Body of pancreas (tissue), 4 donors: ENCODE results near the gene LDLRAD4. TPM values are rescaled to one million over a fixed set of nuclear protein-coding genes. Genes with fewer than 3 reads are reported as not detected.
A peak's percentile ranks its signal among the peaks of the same experiment; 100 is the strongest.

ENCODE experiments used
- ATAC-seq: fragments of 150-250 bp; one replicate; pipeline ENCODE4 v1.9.1; 2016
- DNase-seq, 4 donors: peaks; one replicate each; pipeline ENCODE4 v3.0.0-alpha.2; 2019
- H3K27ac ChIP-seq, 4 donors: fragments of 200-600 bp; sonication (generic); 1 replicate in 3 of 4; 2 replicates in 1 of 4; pipeline versions ENCODE4 v1.5.1 to v1.6.1; 2016 to 2019; ENCODE audit warnings: mild to moderate bottlenecking in 1 of 4, mixed read lengths in 1 of 4, moderate library complexity in 1 of 4
- H3K27me3 ChIP-seq, 2 donors: fragments of 200-600 bp; sonication (generic); one replicate each; pipeline ENCODE4 v1.6.0; 2016; ENCODE audit warnings: mild to moderate bottlenecking in 1 of 2
- H3K36me3 ChIP-seq, 2 donors: fragments of 200-600 bp; sonication (generic); replicated peaks in 1 of 2; 2 replicates each; pipeline ENCODE4 v1.5.1; 2016; ENCODE audit warnings: low read depth in 2 of 2; ENCODE audit not compliant: insufficient read depth in 1 of 2
- H3K4me1 ChIP-seq: fragments of 200-600 bp; sonication (generic); one replicate; pipeline ENCODE4 v1.6.0; 2016
- H3K4me3 ChIP-seq, 2 donors: fragments of 200-600 bp; sonication (generic); 1 replicate in 1 of 2; 2 replicates in 1 of 2; pipeline ENCODE4 v1.5.1; 2016 to 2019
- H3K9me3 ChIP-seq, 3 donors: fragments of 200-600 bp; sonication (generic); 1 replicate in 2 of 3; 2 replicates in 1 of 3; pipeline ENCODE4 v1.5.1; 2016
- POLR2A ChIP-seq, 3 donors: fragments of 450-650 bp; IDR thresholded peaks; one replicate each; pipeline ENCODE4 v1.6.1; 2016; ENCODE audit warnings: antibody characterized with exemption in 3 of 3, mild to moderate bottlenecking in 2 of 3
- WGBS, 2 donors: methylation state at CpG; one replicate each; pipeline ENCODE4 v1.1.5; 2017; 5-methylcytosine and 5-hydroxymethylcytosine counted together
- intact Hi-C: fragments of 100-400 bp; cut with DNase I; formaldehyde crosslinking; loops from one replicate; pipeline ENCODE4 v1.15.1; 2023
- total RNA-seq, 2 donors: library from RNA; depleted of rRNA; stranded (reverse); fragments of >200 nt; gene quantifications; one replicate each; pipeline ENCODE4 v1.1.0, GENCODE V29; 2016
- TF ChIP-seq, protein P1 (sequence below), 7 experiments: fragments of 450-650 bp in 4 of 7; fragments of 200-600 bp in 3 of 7; sonication (generic) in 3 of 7; IDR thresholded peaks; one replicate each; pipeline ENCODE4 v1.5.1; 2016 to 2019; ENCODE audit warnings: antibody characterized with exemption in 7 of 7

The LDLRAD4 gene
- total RNA-seq, 2 donors from 2014 or later, result 8.6 to 35.9 TPM

GRCh38 chr18:13241083-13241892, 22.7 kb downstream of the LDLRAD4 start:
- no peak for TF ChIP-seq POLR2A (IDR thresholded peaks at IDR 0.05)
- TF ChIP-seq, protein P1, sequence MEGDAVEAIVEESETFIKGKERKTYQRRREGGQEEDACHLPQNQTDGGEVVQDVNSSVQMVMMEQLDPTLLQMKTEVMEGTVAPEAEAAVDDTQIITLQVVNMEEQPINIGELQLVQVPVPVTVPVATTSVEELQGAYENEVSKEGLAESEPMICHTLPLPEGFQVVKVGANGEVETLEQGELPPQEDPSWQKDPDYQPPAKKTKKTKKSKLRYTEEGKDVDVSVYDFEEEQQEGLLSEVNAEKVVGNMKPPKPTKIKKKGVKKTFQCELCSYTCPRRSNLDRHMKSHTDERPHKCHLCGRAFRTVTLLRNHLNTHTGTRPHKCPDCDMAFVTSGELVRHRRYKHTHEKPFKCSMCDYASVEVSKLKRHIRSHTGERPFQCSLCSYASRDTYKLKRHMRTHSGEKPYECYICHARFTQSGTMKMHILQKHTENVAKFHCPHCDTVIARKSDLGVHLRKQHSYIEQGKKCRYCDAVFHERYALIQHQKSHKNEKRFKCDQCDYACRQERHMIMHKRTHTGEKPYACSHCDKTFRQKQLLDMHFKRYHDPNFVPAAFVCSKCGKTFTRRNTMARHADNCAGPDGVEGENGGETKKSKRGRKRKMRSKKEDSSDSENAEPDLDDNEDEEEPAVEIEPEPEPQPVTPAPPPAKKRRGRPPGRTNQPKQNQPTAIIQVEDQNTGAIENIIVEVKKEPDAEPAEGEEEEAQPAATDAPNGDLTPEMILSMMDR (IDR thresholded peaks at IDR 0.05), result no peak
- intact Hi-C loops, result no loop called here
- H3K4me1 ChIP-seq, result no peaks in the 10 kb centered on the region
- no peak overlapping the region for H3K4me3 ChIP-seq
- no peaks in the 10 kb centered on the region for H3K9me3 ChIP-seq
- ATAC-seq (no peak), DNase-seq (peak in 1 of 4 donors; percentile 2)
- WGBS, 2 donors, result 91% methylated on average over 29 to 31 of the region's 31 CpGs
- H3K27me3 ChIP-seq, result no peaks in the 10 kb centered on the region
- H3K27ac ChIP-seq, result no peak overlapping the region
- H3K36me3 ChIP-seq, result no peaks in the 10 kb centered on the region

GRCh38 chr18:13241893-13242175, 23.3 kb downstream of the LDLRAD4 start:
- DNase-seq (no peak), ATAC-seq (no peak)
- H3K27me3 ChIP-seq, result no peaks in the 10 kb centered on the region
- WGBS, 2 donors, result 92 to 95% methylated on average over 13 of the region's 13 CpGs
- no peak overlapping the region for H3K4me3 ChIP-seq
- no peaks in the 10 kb centered on the region for H3K36me3 ChIP-seq
- H3K27ac ChIP-seq, result no peak overlapping the region
- no peaks in the 10 kb centered on the region for H3K4me1 ChIP-seq
- no peak for TF ChIP-seq POLR2A (IDR thresholded peaks at IDR 0.05)
- TF ChIP-seq, protein P1 (IDR thresholded peaks at IDR 0.05), result no peak
- H3K9me3 ChIP-seq, result no peaks in the 10 kb centered on the region
- intact Hi-C loops, result no loop called here

DNA sequence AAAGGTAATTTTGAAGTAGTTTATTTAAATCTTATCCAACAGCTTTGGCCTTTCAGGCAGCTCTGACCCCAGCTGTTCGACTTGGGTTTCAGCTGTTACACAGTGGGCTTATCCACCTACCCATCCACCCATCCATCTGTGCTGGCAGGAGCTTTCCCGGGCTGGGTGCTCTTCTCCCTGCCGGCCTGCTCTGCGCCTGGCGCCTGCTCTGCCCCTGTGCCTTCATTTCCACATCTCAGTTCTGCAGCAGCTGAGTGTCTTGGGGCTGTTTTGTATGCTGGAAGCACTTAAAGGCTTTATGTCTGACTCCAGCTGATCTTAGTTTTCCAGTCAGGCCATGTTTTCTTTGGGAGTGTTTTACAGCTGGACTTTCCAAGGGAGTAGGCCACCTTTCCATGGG, 24.2 kb downstream of the LDLRAD4 start:
- no peak overlapping the region for H3K4me3 ChIP-seq
- no peaks in the 10 kb centered on the region for H3K27me3 ChIP-seq
- no peaks in the 10 kb centered on the region for H3K9me3 ChIP-seq
- intact Hi-C loops, result no loop called here
- H3K27ac ChIP-seq, result no peak overlapping the region
- ATAC-seq (no peak), DNase-seq (no peak)
- H3K36me3 ChIP-seq, result no peaks in the 10 kb centered on the region
- 90 to 93% methylated on average over 5 of the region's 5 CpGs for WGBS, 2 donors
- no peaks in the 10 kb centered on the region for H3K4me1 ChIP-seq
- no peak for TF ChIP-seq POLR2A (IDR thresholded peaks at IDR 0.05)
- TF ChIP-seq, protein P1 (IDR thresholded peaks at IDR 0.05), result no peak

- no peaks in the 10 kb centered on the region for H3K9me3 ChIP-seq
These were observed 24.8 kb downstream of the LDLRAD4 start for GRCh38 chr18:13243363-13243762.

More at GRCh38 chr18:13243363-13243762, 24.8 kb downstream of the LDLRAD4 start:
- no peaks in the 10 kb centered on the region for H3K4me1 ChIP-seq
- no peak overlapping the region for H3K27ac ChIP-seq
- ATAC-seq (no peak), DNase-seq (no peak)
- 88 to 97% methylated on average over 9 of the region's 9 CpGs for WGBS, 2 donors
- intact Hi-C loops, result no loop called here
- TF ChIP-seq, protein P1 (IDR thresholded peaks at IDR 0.05), result no peak
- no peak for TF ChIP-seq POLR2A (IDR thresholded peaks at IDR 0.05)
- H3K36me3 ChIP-seq, result no peaks in the 10 kb centered on the region
- no peak overlapping the region for H3K4me3 ChIP-seq
- no peaks in the 10 kb centered on the region for H3K27me3 ChIP-seq
